Activated CD8-positive, alpha-beta memory T cell treated with anti-CD3 and anti-CD28 coated beads for 48 hours (primary cell): ENCODE results near the gene CAPN5.
"Not testable (repeated sequence)": the region's sequence is repeated elsewhere in the genome, so short reads cannot be mapped to it uniquely, and the experiment has no call there.

ENCODE experiments used
- DNase-seq, 3 experiments: peaks; one replicate each; pipeline ENCODE4 v3.0.0-alpha.2; 2020; ENCODE audit warnings: low read depth in 2 of 3, low spot score in 2 of 3

Gene CAPN5

GRCh38 chr11:77042111-77042726 lies 24.6 kb upstream of the CAPN5 start:
- DNase-seq: no peak

- DNase-seq: no peak
Observed at GRCh38 chr11:77044356-77044755, 22.4 kb upstream of the CAPN5 start.

GRCh38 chr11:77044886-77045285 lies 21.9 kb upstream of the CAPN5 start:
- no peak for DNase-seq

GRCh38 chr11:77046060-77046501 lies 20.7 kb upstream of the CAPN5 start:
- peak in 1 of 3 experiments; percentile 40 for DNase-seq

- peak in 1 of 3 experiments; percentile 45 for DNase-seq
Observed at GRCh38 chr11:77047007-77047927, 19.5 kb upstream of the CAPN5 start.

- DNase-seq: not testable (repeated sequence)
Observed at GRCh38 chr11:77047928-77048446, 18.8 kb upstream of the CAPN5 start.

- no peak for DNase-seq
Observed at GRCh38 chr11:77049026-77049425, 17.7 kb upstream of the CAPN5 start.

GRCh38 chr11:77051511-77051910 lies 15.3 kb upstream of the CAPN5 start:
- DNase-seq: no peak

- no peak for DNase-seq
Observed at GRCh38 chr11:77052518-77052917, 14.3 kb upstream of the CAPN5 start.

GRCh38 chr11:77053217-77054015 lies 13.4 kb upstream of the CAPN5 start:
- no peak for DNase-seq

GRCh38 chr11:77054084-77054483 lies 12.7 kb upstream of the CAPN5 start:
- DNase-seq: no peak

- DNase-seq: no peak
Observed at GRCh38 chr11:77055101-77055561, 11.6 kb upstream of the CAPN5 start.

GRCh38 chr11:77055913-77056312 lies 10.9 kb upstream of the CAPN5 start:
- DNase-seq: no peak

GRCh38 chr11:77056814-77057402 lies 9.9 kb upstream of the CAPN5 start:
- DNase-seq: no peak

- no peak for DNase-seq
Observed at GRCh38 chr11:77057938-77058474, 8.8 kb upstream of the CAPN5 start.

- DNase-seq: no peak
Observed at GRCh38 chr11:77058900-77059299, 7.9 kb upstream of the CAPN5 start.

- DNase-seq: no peak
Observed at GRCh38 chr11:77059806-77060205, 7.0 kb upstream of the CAPN5 start.

GRCh38 chr11:77060234-77060633 lies 6.5 kb upstream of the CAPN5 start:
- DNase-seq: no peak

GRCh38 chr11:77061258-77061657 lies 5.5 kb upstream of the CAPN5 start:
- DNase-seq: not testable (repeated sequence)

GRCh38 chr11:77062924-77063323 lies 3.8 kb upstream of the CAPN5 start:
- DNase-seq: no peak

GRCh38 chr11:77063407-77063806 lies 3.4 kb upstream of the CAPN5 start:
- no peak for DNase-seq
